Endodermal cell (in vitro differentiated cells): ENCODE data around the gene EXOC3L2. TPM values are rescaled to one million over a fixed set of nuclear protein-coding genes. Genes with fewer than 3 reads are reported as not detected.
"Not testable (repeated sequence)": the region's sequence is repeated elsewhere in the genome, so short reads cannot be mapped to it uniquely, and the experiment has no call there.

Experiments used
- DNase-seq: peaks from one replicate; pipeline ENCODE4 v3.0.0-alpha.2; 2017
- H3K27ac ChIP-seq: 2 replicates; pipeline ENCODE4 v1.5.1; 2013; ENCODE audit warnings: mild to moderate bottlenecking, low read depth, low read length, moderate library complexity
- H3K27me3 ChIP-seq: 2 replicates; pipeline ENCODE4 v1.6.1; 2013; ENCODE audit warnings: mild to moderate bottlenecking, low read length, moderate library complexity; ENCODE audit not compliant: insufficient read depth, control insufficient read depth, poor library complexity, severe bottlenecking
- H3K36me3 ChIP-seq: 2 replicates; pipeline ENCODE4 v1.7.0; 2013; ENCODE audit warnings: mild to moderate bottlenecking, low read length, moderate library complexity; ENCODE audit not compliant: control insufficient read depth, insufficient read depth
- H3K4me1 ChIP-seq: one replicate; pipeline ENCODE4 v1.7.0; 2013; ENCODE audit warnings: low read length; ENCODE audit not compliant: control insufficient read depth, insufficient read depth
- H3K4me3 ChIP-seq: 2 replicates; pipeline ENCODE4 v1.5.1; 2013; ENCODE audit warnings: mild to moderate bottlenecking, low read length, moderate library complexity
- H3K9ac ChIP-seq: 2 replicates; pipeline ENCODE4 v1.6.1; 2013; ENCODE audit warnings: mild to moderate bottlenecking, low read length, moderate library complexity; ENCODE audit not compliant: poor library complexity, severe bottlenecking; ENCODE audit errors: extremely low read depth
- H3K9me3 ChIP-seq: 2 replicates; pipeline ENCODE4 v1.6.1; 2013; ENCODE audit warnings: mild to moderate bottlenecking, low read length, moderate library complexity; ENCODE audit not compliant: control insufficient read depth
- H3K27ac Mint-ChIP-seq: 2 replicates; pipeline ENCODE4 v1.8.0; 2020; ENCODE audit warnings: mixed read lengths
- H3K27me3 Mint-ChIP-seq: 2 replicates; pipeline ENCODE4 v1.8.0; 2021; ENCODE audit warnings: mild to moderate bottlenecking, mixed read lengths; ENCODE audit not compliant: insufficient read depth
- H3K36me3 Mint-ChIP-seq: 2 replicates; pipeline ENCODE4 v1.8.0; 2020; ENCODE audit warnings: low read depth, mixed read lengths
- H3K4me1 Mint-ChIP-seq: 2 replicates; pipeline ENCODE4 v1.8.0; 2020; ENCODE audit warnings: mixed read lengths
- H3K4me3 Mint-ChIP-seq: 2 replicates; pipeline ENCODE4 v1.8.0; 2020; ENCODE audit warnings: mild to moderate bottlenecking, moderate library complexity, mixed read lengths
- H3K9me3 Mint-ChIP-seq: 2 replicates; pipeline ENCODE4 v1.8.0; 2020; ENCODE audit warnings: mild to moderate bottlenecking, mixed read lengths
- WGBS, 2 experiments: methylation state at CpG; one replicate each; pipeline versions ENCODE4 v1.1.5 to v1.1.7; 2013; ENCODE audit warnings: missing lambda C conversion rate in 2 of 2, mixed read lengths in 1 of 2; ENCODE audit not compliant: insufficient coverage in 1 of 2, insufficient read length in 1 of 2; 5-methylcytosine and 5-hydroxymethylcytosine counted together
- total RNA-seq, 2 donors: library from RNA; stranded (reverse); fragmentation: NEBNext Ultra II Directional in 1 of 2; extraction: Animal tissue kit (Norgen Biotek cat#: 25700) in 1 of 2; gene quantifications; 2 replicates in 1 of 2; 3 replicates in 1 of 2; pipeline ENCODE4 v1.2.1, GENCODE V29; 2021
- TF ChIP-seq, protein P1 (sequence below): fragments of 200-600 bp; sonication (generic); conservative IDR thresholded peaks from 2 replicates; pipeline ENCODE4 v1.5.0; 2021; ENCODE audit warnings: antibody characterized with exemption, mild to moderate bottlenecking

The EXOC3L2 gene
- total RNA-seq, 2 donors from 2014 or later: 0.11 TPM; not detected in 1

DNA sequence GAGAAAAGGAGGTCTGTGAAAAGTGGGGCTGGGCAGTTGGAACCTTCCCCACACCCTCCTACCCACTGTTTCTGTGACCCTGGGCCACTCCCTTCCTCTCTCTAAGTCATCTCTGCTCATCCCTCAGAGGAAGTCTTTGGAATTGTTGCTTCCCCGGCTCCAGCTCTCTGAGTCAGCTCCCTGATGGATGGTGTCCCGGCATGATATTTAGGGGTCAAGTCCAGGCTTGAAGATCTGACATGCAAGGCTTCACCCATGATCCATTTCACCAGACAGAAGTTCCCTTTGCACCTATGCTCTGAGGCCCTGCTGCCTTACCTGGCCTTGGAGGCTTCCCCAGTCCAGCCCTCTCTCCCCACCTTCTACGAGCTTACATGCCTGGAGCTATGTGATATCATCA, 13.3 kb downstream of the EXOC3L2 start:
- no peak overlapping the region for H3K27ac ChIP-seq
- no peaks in the 10 kb centered on the region for H3K4me1 ChIP-seq
- peaks cover 81% of the 10 kb centered on the region for H3K27me3 Mint-ChIP-seq
- H3K36me3 Mint-ChIP-seq: no peaks in the 10 kb centered on the region
- no peak overlapping the region for H3K4me3 ChIP-seq
- no peaks in the 10 kb centered on the region for H3K9me3 ChIP-seq
- H3K36me3 ChIP-seq: no peaks in the 10 kb centered on the region
- peaks cover 2% of the 10 kb centered on the region for H3K4me1 Mint-ChIP-seq
- H3K27me3 ChIP-seq: no peaks in the 10 kb centered on the region
- H3K9ac ChIP-seq: no peak overlapping the region
- 87 to 91% methylated on average over 3 of the region's 3 CpGs for WGBS, 2 experiments
- H3K4me3 Mint-ChIP-seq: no peak overlapping the region
- no peak overlapping the region for H3K27ac Mint-ChIP-seq
- no peaks in the 10 kb centered on the region for H3K9me3 Mint-ChIP-seq
- TF ChIP-seq, protein P1, sequence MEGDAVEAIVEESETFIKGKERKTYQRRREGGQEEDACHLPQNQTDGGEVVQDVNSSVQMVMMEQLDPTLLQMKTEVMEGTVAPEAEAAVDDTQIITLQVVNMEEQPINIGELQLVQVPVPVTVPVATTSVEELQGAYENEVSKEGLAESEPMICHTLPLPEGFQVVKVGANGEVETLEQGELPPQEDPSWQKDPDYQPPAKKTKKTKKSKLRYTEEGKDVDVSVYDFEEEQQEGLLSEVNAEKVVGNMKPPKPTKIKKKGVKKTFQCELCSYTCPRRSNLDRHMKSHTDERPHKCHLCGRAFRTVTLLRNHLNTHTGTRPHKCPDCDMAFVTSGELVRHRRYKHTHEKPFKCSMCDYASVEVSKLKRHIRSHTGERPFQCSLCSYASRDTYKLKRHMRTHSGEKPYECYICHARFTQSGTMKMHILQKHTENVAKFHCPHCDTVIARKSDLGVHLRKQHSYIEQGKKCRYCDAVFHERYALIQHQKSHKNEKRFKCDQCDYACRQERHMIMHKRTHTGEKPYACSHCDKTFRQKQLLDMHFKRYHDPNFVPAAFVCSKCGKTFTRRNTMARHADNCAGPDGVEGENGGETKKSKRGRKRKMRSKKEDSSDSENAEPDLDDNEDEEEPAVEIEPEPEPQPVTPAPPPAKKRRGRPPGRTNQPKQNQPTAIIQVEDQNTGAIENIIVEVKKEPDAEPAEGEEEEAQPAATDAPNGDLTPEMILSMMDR: no peak
- no peak for DNase-seq

DNA sequence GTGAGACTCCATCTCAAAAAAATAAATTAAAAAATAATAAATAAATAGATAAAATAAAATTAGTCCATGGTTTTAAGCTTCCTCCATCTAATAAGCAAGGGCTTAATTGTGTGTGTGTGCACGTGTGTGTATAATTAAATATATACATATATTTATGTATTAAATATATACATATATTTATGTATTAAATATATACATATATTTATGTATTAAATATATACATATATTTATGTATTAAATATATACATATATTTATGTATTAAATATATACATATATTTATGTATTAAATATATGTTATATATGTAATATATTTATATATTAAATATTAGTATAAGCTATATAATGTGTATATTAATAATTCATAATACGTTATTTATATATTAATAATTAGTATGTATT, 16.2 kb downstream of the EXOC3L2 start:
- not testable (repeated sequence) for H3K9me3 Mint-ChIP-seq, H3K4me1 ChIP-seq, H3K36me3 Mint-ChIP-seq, H3K27me3 ChIP-seq, H3K4me3 ChIP-seq, H3K4me3 Mint-ChIP-seq, H3K36me3 ChIP-seq, H3K4me1 Mint-ChIP-seq, H3K27ac Mint-ChIP-seq, H3K9me3 ChIP-seq, H3K27ac ChIP-seq, H3K9ac ChIP-seq, DNase-seq
- no CpG with 5 or more reads among the region's 2 CpGs for WGBS, 2 experiments
- H3K27me3 Mint-ChIP-seq: peaks cover 70% of the 10 kb centered on the region

- no peak overlapping the region for H3K9ac ChIP-seq
- no peaks in the 10 kb centered on the region for H3K27me3 ChIP-seq
- H3K36me3 ChIP-seq: no peaks in the 10 kb centered on the region
- Mint-ChIP-seq H3K4me3 (no peak overlapping the region), H3K27me3 (peaks cover 70% of the 10 kb centered on the region), H3K9me3 (no peaks in the 10 kb centered on the region), H3K4me1 (no peaks in the 10 kb centered on the region), H3K36me3 (no peaks in the 10 kb centered on the region), H3K27ac (no peak overlapping the region)
- TF ChIP-seq, protein P1: no peak
- no peak overlapping the region for H3K4me3 ChIP-seq
- no peaks in the 10 kb centered on the region for H3K4me1 ChIP-seq
- WGBS, 2 experiments: 87 to 90% methylated on average over 2 to 11 of the region's 11 CpGs
- DNase-seq: no peak
- no peak overlapping the region for H3K27ac ChIP-seq
- H3K9me3 ChIP-seq: no peaks in the 10 kb centered on the region
Measured at GRCh38 chr19:45224645-45225044, 20.6 kb downstream of the EXOC3L2 start.

- 91 to 95% methylated on average over 2 to 5 of the region's 5 CpGs for WGBS, 2 experiments
- Mint-ChIP-seq H3K36me3 (no peaks in the 10 kb centered on the region), H3K9me3 (no peaks in the 10 kb centered on the region), H3K4me3 (no peak overlapping the region), H3K27me3 (peaks cover 74% of the 10 kb centered on the region), H3K4me1 (no peaks in the 10 kb centered on the region), H3K27ac (no peak overlapping the region)
- H3K27me3 ChIP-seq: no peaks in the 10 kb centered on the region
- TF ChIP-seq, protein P1: no peak
- no peaks in the 10 kb centered on the region for H3K36me3 ChIP-seq
- no peaks in the 10 kb centered on the region for H3K4me1 ChIP-seq
- DNase-seq: no peak
- no peak overlapping the region for H3K27ac ChIP-seq
- no peaks in the 10 kb centered on the region for H3K9me3 ChIP-seq
- no peak overlapping the region for H3K4me3 ChIP-seq
- H3K9ac ChIP-seq: no peak overlapping the region
Measured at GRCh38 chr19:45223879-45224278, 21.3 kb downstream of the EXOC3L2 start.
